B cell (primary cell): ENCODE results near the gene CNTF. TPM values are rescaled to one million over a fixed set of nuclear protein-coding genes. Genes with fewer than 3 reads are reported as not detected.

Experiments used
- ATAC-seq: fragments of 200-7000 bp; cut with Tn5 transposase; one replicate; pipeline ENCODE4 v1.10.0; 2021; ENCODE audit warnings: low read depth, mild to moderate bottlenecking, moderate number of reproducible peaks, moderate library complexity
- CTCF ChIA-PET: fragments of 350-600 bp; sonication (Branson Sonifier 250); formaldehyde crosslinking; loops from one replicate; lab custom pipeline; 2021; ENCODE audit warnings: antibody characterized with exemption, inconsistent platforms; lab: Charles Lee
- POLR2A ChIA-PET: fragments of 350-600 bp; sonication (Branson Sonifier 250); formaldehyde crosslinking; loops from one replicate; lab custom pipeline; 2021; ENCODE audit warnings: antibody characterized with exemption; lab: Charles Lee
- DNase-seq: peaks from one replicate; pipeline ENCODE4 v3.0.0; 2013
- H2AFZ ChIP-seq: 2 replicates; pipeline ENCODE4 v1.6.1; 2012; ENCODE audit warnings: mild to moderate bottlenecking, low read depth, low read length; ENCODE audit not compliant: insufficient read depth, poor library complexity, severe bottlenecking
- H3K27ac ChIP-seq, 2 donors: 1 replicate in 1 of 2; 2 replicates in 1 of 2; pipeline ENCODE4 v1.5.1; 2012 to 2013; ENCODE audit warnings: low read length in 2 of 2, mild to moderate bottlenecking in 2 of 2, moderate library complexity in 1 of 2
- H3K27me3 ChIP-seq, 4 experiments: fragments of 200-600 bp in 1 of 4; sonication (generic) in 1 of 4; replicated peaks in 1 of 4; 1 replicate in 2 of 4; 2 replicates in 2 of 4; pipeline versions ENCODE4 v1.6.1 to v1.7.0; 2013 to 2016; ENCODE audit warnings: low read length in 3 of 4, mild to moderate bottlenecking in 2 of 4, mixed read lengths in 1 of 4, moderate library complexity in 1 of 4; ENCODE audit not compliant: insufficient read depth in 4 of 4, control insufficient read depth in 3 of 4; ENCODE audit errors: control extremely low read depth in 1 of 4
- H3K36me3 ChIP-seq, 2 experiments: replicated peaks in 1 of 2; 1 replicate in 1 of 2; 2 replicates in 1 of 2; pipeline versions ENCODE4 v1.6.1 to v1.7.1; 2013; ENCODE audit warnings: low read length in 1 of 2; ENCODE audit not compliant: insufficient read depth in 2 of 2, control insufficient read depth in 1 of 2; ENCODE audit errors: control extremely low read depth in 1 of 2, extremely low read depth in 1 of 2
- H3K4me1 ChIP-seq, 2 donors: fragments of 200-600 bp in 1 of 2; sonication (generic) in 1 of 2; 1 replicate in 1 of 2; 2 replicates in 1 of 2; pipeline versions ENCODE4 v1.5.1 to v1.6.1; 2013 to 2017; ENCODE audit warnings: low read length in 2 of 2; ENCODE audit not compliant: control insufficient read depth in 2 of 2, insufficient read depth in 2 of 2
- H3K4me2 ChIP-seq: replicated peaks from 2 replicates; pipeline ENCODE3; 2012; ENCODE audit warnings: mild to moderate bottlenecking, low read depth, low read length; ENCODE audit not compliant: poor library complexity, severe bottlenecking
- H3K4me3 ChIP-seq, 5 experiments: fragments of 200-600 bp in 1 of 5; sonication (generic) in 1 of 5; 1 replicate in 3 of 5; 2 replicates in 2 of 5; pipeline versions ENCODE4 v1.5.1 to v1.7.0; 2011 to 2016; ENCODE audit warnings: low read length in 4 of 5, mild to moderate bottlenecking in 4 of 5, low read depth in 2 of 5, control low read depth in 1 of 5, moderate library complexity in 1 of 5; ENCODE audit not compliant: insufficient read depth in 1 of 5; ENCODE audit errors: control extremely low read depth in 1 of 5, extremely low read depth in 1 of 5
- H3K79me2 ChIP-seq: fragments of 200-600 bp; sonication (generic); one replicate; pipeline ENCODE4 v1.6.0; 2016; ENCODE audit warnings: low read length; ENCODE audit not compliant: control insufficient read depth, insufficient read depth
- H3K9ac ChIP-seq: fragments of 200-600 bp; sonication (generic); 2 replicates; pipeline ENCODE4 v1.6.1; 2017; ENCODE audit warnings: mild to moderate bottlenecking, low read length, moderate library complexity
- H3K9me3 ChIP-seq, 3 donors: one replicate each; pipeline versions ENCODE4 v1.6.1 to v1.7.1; 2013; ENCODE audit warnings: low read length in 2 of 3; ENCODE audit not compliant: control insufficient read depth in 2 of 3, insufficient read depth in 1 of 3; ENCODE audit errors: control extremely low read depth in 1 of 3
- H4K20me1 ChIP-seq: 2 replicates; pipeline ENCODE4 v1.6.0; 2012; ENCODE audit warnings: mild to moderate bottlenecking, low read length; ENCODE audit not compliant: insufficient read depth, control insufficient read depth, poor library complexity, severe bottlenecking
- H3K27ac Mint-ChIP-seq: one replicate; pipeline ENCODE4 v1.8.0; 2021; ENCODE audit warnings: mixed read lengths
- H3K27me3 Mint-ChIP-seq: one replicate; pipeline ENCODE4 v1.8.0; 2021; ENCODE audit warnings: mixed read lengths
- H3K4me1 Mint-ChIP-seq: one replicate; pipeline ENCODE4 v1.8.0; 2021; ENCODE audit warnings: mixed read lengths
- H3K4me3 Mint-ChIP-seq: one replicate; pipeline ENCODE4 v1.8.0; 2021; ENCODE audit warnings: mixed read lengths
- H3K9me3 Mint-ChIP-seq: one replicate; pipeline ENCODE4 v1.8.0; 2022; ENCODE audit warnings: mixed read lengths; ENCODE audit not compliant: insufficient read depth
- CTCF ChIP-seq: fragments of 200-600 bp; IDR thresholded peaks from one replicate; pipeline ENCODE4 v1.8.0; 2022; ENCODE audit warnings: antibody characterized with exemption, mild to moderate bottlenecking
- EZH2 ChIP-seq: IDR thresholded peaks from 2 replicates; pipeline ENCODE4 v1.6.1; 2012; ENCODE audit warnings: borderline replicate concordance, low read depth, mild to moderate bottlenecking, moderate library complexity, low read length; ENCODE audit not compliant: insufficient read depth, poor library complexity, severe bottlenecking
- WGBS: methylation state at CpG from one replicate; pipeline ENCODE4 v1.1.5; 2013; ENCODE audit warnings: missing lambda C conversion rate; ENCODE audit not compliant: insufficient coverage; 5-methylcytosine and 5-hydroxymethylcytosine counted together
- intact Hi-C: fragments of 100-400 bp; cut with micrococcal nuclease; formaldehyde crosslinking; loops from one replicate; pipeline ENCODE4 v1.10.0; 2022
- polyA plus RNA-seq: library from polyadenylated mRNA; depleted of rRNA; stranded (reverse); fragments of >200 nt; gene quantifications from 2 replicates; pipeline ENCODE4 v1.2.3, GENCODE V29; 2012
- total RNA-seq, 2 donors: library from RNA; stranded (reverse); fragments of 120-200 nt in 1 of 2; gene quantifications; 1 replicate in 1 of 2; 2 replicates in 1 of 2; pipeline versions ENCODE4 v1.2.3 to v1.2.4, GENCODE V29; 2013 to 2022

The CNTF gene
- total and polyA plus RNA-seq, 2 donors (not counting 1 experiment from before 2014, with no cell fraction given) = 1.4 to 4.8 TPM

GRCh38 chr11:58616594-58616993, 5.9 kb upstream of the CNTF start:
- Histone ChIP-seq H3K9ac (no peak overlapping the region), H3K9me3 (no peaks in the 10 kb centered on the region), H3K4me1 (no peaks in the 10 kb centered on the region), H3K4me2 (no peak overlapping the region), H3K4me3 (no peak overlapping the region), H2AFZ (no peak overlapping the region), H3K79me2 (no peaks in the 10 kb centered on the region), H4K20me1 (no peaks in the 10 kb centered on the region), H3K27ac (no peak overlapping the region), H3K27me3 (no peaks in the 10 kb centered on the region), H3K36me3 (peaks cover 13 to 91% of the 10 kb centered on the region in 2 experiments)
- DNase-seq (no peak), ATAC-seq (no peak)
- TF ChIP-seq CTCF (no peak), EZH2 (no peak)
- H3K9me3 Mint-ChIP-seq = no peaks in the 10 kb centered on the region
- H3K27me3 Mint-ChIP-seq = no peaks in the 10 kb centered on the region
- no peak overlapping the region for H3K27ac Mint-ChIP-seq
- CTCF ChIA-PET = interaction anchor here (3.9 kb wide), 1 partner anchor 49 kb away, joined by 21 read pairs; no protein-coding TSS in a partner anchor
- no peak overlapping the region for H3K4me3 Mint-ChIP-seq
- no peaks in the 10 kb centered on the region for H3K4me1 Mint-ChIP-seq
- POLR2A ChIA-PET = no interaction called here
- WGBS = no CpG with 5 or more reads among the region's 4 CpGs
- intact Hi-C loops = no loop called here

GRCh38 chr11:58617976-58618557, 4.4 kb upstream of the CNTF start:
- ChIA-PET POLR2A (no interaction called here), CTCF (interaction anchor here (0.8 to 3.9 kb wide), 6 partner anchors 9 to 100 kb away, joined by 3 to 21 read pairs (median 5); no protein-coding TSS in a partner anchor)
- H3K27me3 Mint-ChIP-seq = no peaks in the 10 kb centered on the region
- Histone ChIP-seq H3K9me3 (no peaks in the 10 kb centered on the region), H3K9ac (no peak overlapping the region), H3K27me3 (no peaks in the 10 kb centered on the region), H3K4me1 (no peaks in the 10 kb centered on the region), H3K36me3 (peaks cover 6 to 91% of the 10 kb centered on the region in 2 experiments), H3K4me2 (no peak overlapping the region), H3K27ac (no peak overlapping the region), H4K20me1 (no peaks in the 10 kb centered on the region), H2AFZ (no peak overlapping the region), H3K4me3 (no peak overlapping the region), H3K79me2 (no peaks in the 10 kb centered on the region)
- H3K9me3 Mint-ChIP-seq = no peaks in the 10 kb centered on the region
- DNase-seq (no peak), ATAC-seq (peak; percentile 28)
- H3K4me3 Mint-ChIP-seq = no peak overlapping the region
- no peaks in the 10 kb centered on the region for H3K4me1 Mint-ChIP-seq
- peak overlapping the region; percentile 47 for H3K27ac Mint-ChIP-seq
- 94% methylated on average over 4 of the region's 4 CpGs for WGBS
- intact Hi-C loops = loop anchor here (2.0 kb wide), 1 partner anchor 49 kb away; no protein-coding TSS in a partner anchor
- TF ChIP-seq EZH2 (no peak), CTCF (peak; percentile 22)
